Testis (tissue), 3 donors: ENCODE data around the gene COL5A1. TPM values are rescaled to one million over a fixed set of nuclear protein-coding genes. Genes with fewer than 3 reads are reported as not detected.

ENCODE experiments used
- DNase-seq: peaks from one replicate; pipeline ENCODE4 v3.0.0-alpha.2; 2019
- H3K27ac ChIP-seq, 2 donors: fragments of 200-600 bp; sonication (generic); one replicate each; pipeline ENCODE4 v1.5.1; 2019
- H3K27me3 ChIP-seq: fragments of 200-600 bp; sonication (generic); one replicate; pipeline ENCODE4 v1.5.1; 2019
- H3K36me3 ChIP-seq: fragments of 200-600 bp; sonication (generic); one replicate; pipeline ENCODE4 v1.5.1; 2017; ENCODE audit warnings: low read depth; ENCODE audit errors: missing control alignments
- H3K4me1 ChIP-seq: fragments of 200-600 bp; sonication (generic); one replicate; pipeline ENCODE4 v1.5.1; 2019
- H3K4me3 ChIP-seq, 2 donors: fragments of 200-600 bp; sonication (generic); one replicate each; pipeline ENCODE4 v1.5.1; 2017 to 2019
- H3K9me3 ChIP-seq: fragments of 200-600 bp; sonication (generic); one replicate; pipeline ENCODE4 v1.5.1; 2017
- POLR2A ChIP-seq: fragments of 450-650 bp; IDR thresholded peaks from one replicate; pipeline ENCODE4 v1.6.1; 2017; ENCODE audit warnings: antibody characterized with exemption, mild to moderate bottlenecking, moderate library complexity
- WGBS, 2 donors: methylation state at CpG; one replicate each; pipeline ENCODE4 v1.1.5; 2018; 5-methylcytosine and 5-hydroxymethylcytosine counted together
- intact Hi-C: fragments of 100-400 bp; cut with DNase I; formaldehyde crosslinking; loops from one replicate; pipeline ENCODE4 v1.15.1; 2023; ENCODE audit warnings: low total_unique reads
- polyA plus RNA-seq: library from polyadenylated mRNA; stranded (reverse); fragments of 350-450 nt; fragmentation: Illumina TruSeq; extraction: RNeasy Lipid Tissue Mini Kit (QIAGEN cat#74804); gene quantifications from one replicate; pipeline ENCODE4 v1.2.3, GENCODE V29; 2014; ENCODE audit warnings: low read depth, low replicate concordance; ENCODE audit not compliant: insufficient read depth
- total RNA-seq, 2 donors: library from RNA; depleted of rRNA; stranded (reverse); fragments of >200 nt; gene quantifications; one replicate each; pipeline ENCODE4 v1.2.3, GENCODE V29; 2016
- TF ChIP-seq, protein P1 (sequence below), 3 experiments: fragments of 450-650 bp in 2 of 3; fragments of 200-600 bp in 1 of 3; sonication (generic) in 1 of 3; IDR thresholded peaks; one replicate each; pipeline ENCODE4 v1.5.1; 2016 to 2019; ENCODE audit warnings: antibody characterized with exemption in 3 of 3, mild to moderate bottlenecking in 2 of 3, moderate library complexity in 1 of 3

COL5A1 gene
- total and polyA plus RNA-seq, 3 donors from 2014 or later: 18.5 to 34.3 (median 20.8) TPM

GRCh38 chr9:134777153-134777552, 135.6 kb downstream of the COL5A1 start:
- no peaks in the 10 kb centered on the region for H3K36me3 ChIP-seq
- intact Hi-C loops: no loop called here
- H3K4me3 ChIP-seq: no peak overlapping the region
- TF ChIP-seq, protein P1, sequence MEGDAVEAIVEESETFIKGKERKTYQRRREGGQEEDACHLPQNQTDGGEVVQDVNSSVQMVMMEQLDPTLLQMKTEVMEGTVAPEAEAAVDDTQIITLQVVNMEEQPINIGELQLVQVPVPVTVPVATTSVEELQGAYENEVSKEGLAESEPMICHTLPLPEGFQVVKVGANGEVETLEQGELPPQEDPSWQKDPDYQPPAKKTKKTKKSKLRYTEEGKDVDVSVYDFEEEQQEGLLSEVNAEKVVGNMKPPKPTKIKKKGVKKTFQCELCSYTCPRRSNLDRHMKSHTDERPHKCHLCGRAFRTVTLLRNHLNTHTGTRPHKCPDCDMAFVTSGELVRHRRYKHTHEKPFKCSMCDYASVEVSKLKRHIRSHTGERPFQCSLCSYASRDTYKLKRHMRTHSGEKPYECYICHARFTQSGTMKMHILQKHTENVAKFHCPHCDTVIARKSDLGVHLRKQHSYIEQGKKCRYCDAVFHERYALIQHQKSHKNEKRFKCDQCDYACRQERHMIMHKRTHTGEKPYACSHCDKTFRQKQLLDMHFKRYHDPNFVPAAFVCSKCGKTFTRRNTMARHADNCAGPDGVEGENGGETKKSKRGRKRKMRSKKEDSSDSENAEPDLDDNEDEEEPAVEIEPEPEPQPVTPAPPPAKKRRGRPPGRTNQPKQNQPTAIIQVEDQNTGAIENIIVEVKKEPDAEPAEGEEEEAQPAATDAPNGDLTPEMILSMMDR (IDR thresholded peaks at IDR 0.05): no peak
- no peak for TF ChIP-seq POLR2A
- H3K4me1 ChIP-seq: no peaks in the 10 kb centered on the region
- DNase-seq: no peak
- H3K9me3 ChIP-seq: no peaks in the 10 kb centered on the region
- WGBS, 2 donors: 84 to 91% methylated on average over 6 to 13 of the region's 13 CpGs
- no peaks in the 10 kb centered on the region for H3K27me3 ChIP-seq
- no peak overlapping the region for H3K27ac ChIP-seq

GRCh38 chr9:134778156-134778555, 136.6 kb downstream of the COL5A1 start:
- DNase-seq: no peak
- Histone ChIP-seq H3K27me3 (no peaks in the 10 kb centered on the region), H3K4me3 (no peak overlapping the region), H3K27ac (no peak overlapping the region), H3K36me3 (no peaks in the 10 kb centered on the region), H3K4me1 (no peaks in the 10 kb centered on the region), H3K9me3 (no peaks in the 10 kb centered on the region)
- TF ChIP-seq, protein P1 (IDR thresholded peaks at IDR 0.05): no peak
- TF ChIP-seq POLR2A: no peak
- WGBS, 2 donors: 70 to 83% methylated on average over 1 to 13 of the region's 13 CpGs
- intact Hi-C loops: no loop called here

GRCh38 chr9:134778841-134779411, 137.3 kb downstream of the COL5A1 start:
- TF ChIP-seq, protein P1 (IDR thresholded peaks at IDR 0.05): peak in 2 of 3 experiments; percentile 54 to 56
- TF ChIP-seq POLR2A: no peak

DNA sequence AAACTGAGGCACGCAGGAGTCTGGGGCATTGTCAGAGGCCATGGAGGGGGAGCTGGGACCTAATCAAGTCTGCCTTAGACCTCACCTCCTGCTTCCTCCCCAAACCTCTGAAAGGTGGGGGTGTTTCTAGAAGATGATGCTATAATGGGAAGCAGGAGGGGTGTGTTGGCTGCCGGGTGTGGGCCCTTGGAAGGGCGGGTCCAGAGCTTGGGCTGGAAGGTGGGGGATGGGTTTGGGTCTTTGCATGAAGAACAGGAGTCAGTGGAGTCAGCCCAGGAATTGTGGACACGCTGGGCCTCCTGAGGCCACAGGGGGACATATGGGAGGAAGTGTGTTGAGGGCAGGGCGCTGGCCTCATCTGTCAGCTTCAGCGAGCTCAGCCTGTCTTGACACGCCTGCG, 138.0 kb downstream of the COL5A1 start:
- intact Hi-C loops: no loop called here
- no peaks in the 10 kb centered on the region for H3K36me3 ChIP-seq

More at GRCh38 chr9:134778841-134779411, 137.3 kb downstream of the COL5A1 start:
- Histone ChIP-seq H3K9me3 (no peaks in the 10 kb centered on the region), H3K4me1 (no peaks in the 10 kb centered on the region), H3K27me3 (no peaks in the 10 kb centered on the region), H3K27ac (no peak overlapping the region), H3K36me3 (no peaks in the 10 kb centered on the region), H3K4me3 (no peak overlapping the region)
- 59 to 65% methylated on average over 10 to 17 of the region's 17 CpGs for WGBS, 2 donors
- intact Hi-C loops: no loop called here
- DNase-seq: peak; percentile 56

More for the DNA sequence above, 138.0 kb downstream of the COL5A1 start:
- TF ChIP-seq POLR2A: no peak
- TF ChIP-seq, protein P1 (IDR thresholded peaks at IDR 0.05): no peak
- H3K9me3 ChIP-seq: no peaks in the 10 kb centered on the region
- H3K27ac ChIP-seq: no peak overlapping the region
- H3K4me1 ChIP-seq: no peaks in the 10 kb centered on the region
- H3K4me3 ChIP-seq: no peak overlapping the region
- WGBS, 2 donors: 90 to 94% methylated on average over 8 of the region's 8 CpGs
- no peaks in the 10 kb centered on the region for H3K27me3 ChIP-seq
- no peak for DNase-seq
